Jurkat, Clone E6-1 (cell line): ENCODE measurements around the gene PLEKHO1. TPM values are rescaled to one million over a fixed set of nuclear protein-coding genes. Genes with fewer than 3 reads are reported as not detected.
"Not testable (repeated sequence)": the region's sequence is repeated elsewhere in the genome, so short reads cannot be mapped to it uniquely, and the experiment has no call there.

ENCODE experiments used
- DNase-seq: peaks from one replicate; pipeline ENCODE4 v3.0.0-alpha.2; 2011; ENCODE audit warnings: low read depth, low spot score
- H3K4me3 ChIP-seq: 2 replicates; pipeline ENCODE4 v1.5.1; 2011; ENCODE audit warnings: mild to moderate bottlenecking, low read length, control low read depth, moderate library complexity
- polyA plus RNA-seq: library from polyadenylated mRNA; unstranded; fragments of >200 nt; gene quantifications from one replicate; pipeline ENCODE4 v1.2.1, GENCODE V29; 2012; ENCODE audit warnings: missing spikeins; ENCODE audit not compliant: insufficient read length, insufficient read depth

Gene PLEKHO1, protein sequence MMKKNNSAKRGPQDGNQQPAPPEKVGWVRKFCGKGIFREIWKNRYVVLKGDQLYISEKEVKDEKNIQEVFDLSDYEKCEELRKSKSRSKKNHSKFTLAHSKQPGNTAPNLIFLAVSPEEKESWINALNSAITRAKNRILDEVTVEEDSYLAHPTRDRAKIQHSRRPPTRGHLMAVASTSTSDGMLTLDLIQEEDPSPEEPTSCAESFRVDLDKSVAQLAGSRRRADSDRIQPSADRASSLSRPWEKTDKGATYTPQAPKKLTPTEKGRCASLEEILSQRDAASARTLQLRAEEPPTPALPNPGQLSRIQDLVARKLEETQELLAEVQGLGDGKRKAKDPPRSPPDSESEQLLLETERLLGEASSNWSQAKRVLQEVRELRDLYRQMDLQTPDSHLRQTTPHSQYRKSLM
- polyA plus RNA-seq = 73.8 TPM

DNA sequence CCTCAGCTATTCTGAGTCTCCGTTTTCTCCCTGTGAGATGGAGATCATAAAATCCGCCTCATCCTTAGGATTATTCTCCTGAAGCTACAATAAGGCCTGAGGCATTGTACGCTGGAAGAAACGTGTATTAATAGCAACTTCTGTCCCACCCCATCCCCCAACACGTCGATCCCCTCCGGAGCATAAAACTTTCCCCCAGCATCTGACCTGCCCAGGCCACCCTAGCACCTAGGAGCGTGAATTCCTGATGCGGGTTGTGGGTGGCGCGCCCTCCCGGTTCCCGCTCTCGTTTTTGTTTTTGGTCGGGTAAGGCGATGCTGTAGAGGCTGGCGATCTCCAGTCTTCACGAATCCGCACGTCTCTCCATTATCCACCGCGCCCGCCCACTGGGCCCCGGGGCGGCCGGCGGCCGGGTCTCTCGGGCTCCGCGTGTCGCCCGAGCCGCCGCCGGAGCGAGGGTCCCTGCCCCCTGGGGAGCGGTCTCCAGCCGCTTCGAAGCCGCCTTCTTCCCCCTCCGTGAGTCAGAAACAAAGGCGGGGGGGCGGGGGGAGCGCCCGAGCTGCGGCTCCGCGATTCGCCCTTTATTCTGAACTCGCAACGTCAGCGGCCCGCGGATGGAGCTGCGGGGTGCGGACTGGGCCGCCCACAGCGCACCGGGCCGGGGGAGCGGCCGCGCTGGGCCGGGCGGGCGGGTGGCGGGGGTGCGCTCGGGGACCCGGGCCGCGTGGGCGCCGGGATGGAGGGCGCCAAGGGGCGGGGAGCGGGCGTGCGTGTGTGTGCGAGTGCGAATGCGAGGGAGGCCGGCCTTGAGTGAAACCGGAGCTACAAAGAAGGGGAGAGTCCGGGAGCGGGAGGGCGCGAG, at the start of gene PLEKHO1:
Gene PLEKHO1 (plus strand): TSS at position 646 of the 862 bp plus-strand sequence. CDS start 342 bp downstream, outside the sequence.
- no peak for DNase-seq
- peak within 1 kb of the TSS; percentile 85 for H3K4me3 ChIP-seq

GRCh38 chr1:150102986-150103385, 46.7 kb upstream of the PLEKHO1 start:
- H3K4me3 ChIP-seq = no peak overlapping the region
- no peak for DNase-seq

DNA sequence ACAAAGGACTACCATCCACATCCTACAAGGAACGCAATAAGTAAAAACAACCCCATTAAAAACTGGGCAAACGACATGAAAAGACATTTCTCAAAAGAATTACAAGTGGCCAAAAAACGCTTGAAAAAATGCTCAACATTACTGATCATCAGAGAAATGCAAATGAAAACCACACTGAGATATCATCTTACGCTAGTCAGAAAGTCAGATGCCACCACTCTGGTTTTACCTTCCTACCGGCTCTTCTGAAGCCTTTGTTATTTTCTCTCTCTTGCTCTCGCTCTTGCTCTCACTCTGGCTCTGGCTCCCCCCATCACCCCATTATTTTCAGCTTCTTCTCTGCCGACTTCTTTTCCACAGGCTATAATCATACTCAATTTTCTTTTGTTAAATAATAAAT, 43.4 kb upstream of the PLEKHO1 start:
- DNase-seq = peak; percentile 63
- H3K4me3 ChIP-seq = no peak overlapping the region

DNA sequence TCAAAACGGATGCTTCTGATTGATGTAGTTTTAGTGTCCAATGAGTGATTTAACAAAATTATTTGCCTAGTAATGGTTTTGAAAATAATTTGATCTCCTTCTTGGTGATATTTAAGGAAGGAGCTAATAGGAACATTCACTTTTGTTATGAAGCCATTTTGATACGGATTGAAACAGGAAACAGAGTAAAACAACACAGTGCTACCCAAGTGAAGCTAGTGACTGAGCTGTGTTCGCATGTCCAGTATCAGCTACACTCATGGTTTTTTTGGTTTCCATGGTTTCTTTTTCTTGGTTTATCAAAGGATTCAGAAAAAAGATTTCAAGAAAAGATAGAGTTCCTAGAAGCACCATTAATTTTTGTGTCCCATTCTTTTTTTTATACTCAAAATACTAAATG, 40.1 kb upstream of the PLEKHO1 start:
- no peak overlapping the region for H3K4me3 ChIP-seq
- peak; percentile 15 for DNase-seq

- no peak overlapping the region for H3K4me3 ChIP-seq
- DNase-seq = peak; percentile 12
Observed at GRCh38 chr1:150110116-150110515, 39.6 kb upstream of the PLEKHO1 start.

DNA sequence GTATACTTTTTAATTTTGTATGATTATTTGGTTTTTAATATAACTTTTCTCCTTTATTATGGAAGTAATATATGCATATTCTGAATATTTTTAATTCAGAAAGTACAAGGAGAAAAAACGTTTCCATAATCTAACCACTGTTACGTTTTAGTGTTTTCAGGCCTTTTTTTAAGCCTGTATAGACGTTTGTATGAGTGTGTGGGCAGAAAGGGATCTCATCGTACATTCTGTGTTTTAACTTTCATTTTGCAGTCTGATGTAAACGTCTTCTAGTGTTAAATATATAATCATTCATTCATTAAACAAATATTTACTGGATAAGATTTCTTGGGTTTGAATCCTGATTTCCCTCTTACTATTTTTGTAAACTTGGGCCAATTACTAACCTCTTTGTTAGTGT, 38.0 kb upstream of the PLEKHO1 start:
- H3K4me3 ChIP-seq = no peak overlapping the region
- DNase-seq = no peak

DNA sequence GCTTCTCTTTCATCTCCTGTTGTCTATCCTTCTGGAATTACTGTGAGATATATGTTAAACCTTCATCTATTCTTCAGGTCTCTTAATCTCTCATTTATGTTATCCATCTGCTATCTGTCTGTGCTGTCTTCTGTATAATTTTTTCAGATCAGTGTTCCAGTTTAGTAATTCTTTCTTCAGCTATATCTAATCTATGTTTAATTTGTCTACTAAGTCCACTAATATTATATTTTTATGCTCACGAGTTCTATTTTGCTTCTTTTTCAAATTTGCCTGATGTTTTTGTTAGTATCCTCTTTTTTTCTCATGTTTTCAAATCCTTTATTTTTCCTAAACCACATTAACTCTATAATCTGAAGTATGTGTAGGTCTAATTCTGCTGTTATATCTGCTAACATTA, 34.6 kb upstream of the PLEKHO1 start:
- DNase-seq = no peak
- H3K4me3 ChIP-seq = no peak overlapping the region

DNA sequence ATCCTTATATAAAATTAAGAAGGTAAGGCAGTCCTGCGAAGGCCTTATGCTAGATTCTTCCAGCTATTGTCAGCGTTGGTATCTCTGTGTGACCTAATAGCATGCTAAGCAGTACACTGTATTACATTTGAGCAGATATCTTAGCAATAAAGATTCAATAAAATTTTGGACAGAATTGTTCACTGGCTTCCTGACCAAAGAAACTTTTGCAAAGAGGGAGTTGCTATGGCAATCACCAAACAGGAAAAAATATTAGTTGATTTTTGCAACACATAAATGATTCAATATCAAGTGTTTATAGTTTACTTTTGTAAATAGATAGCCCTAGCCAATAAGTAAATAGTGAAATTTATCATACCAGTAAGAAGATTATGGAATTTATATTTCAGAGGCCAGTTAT, 31.0 kb upstream of the PLEKHO1 start:
- H3K4me3 ChIP-seq = no peak overlapping the region
- DNase-seq = no peak

DNA sequence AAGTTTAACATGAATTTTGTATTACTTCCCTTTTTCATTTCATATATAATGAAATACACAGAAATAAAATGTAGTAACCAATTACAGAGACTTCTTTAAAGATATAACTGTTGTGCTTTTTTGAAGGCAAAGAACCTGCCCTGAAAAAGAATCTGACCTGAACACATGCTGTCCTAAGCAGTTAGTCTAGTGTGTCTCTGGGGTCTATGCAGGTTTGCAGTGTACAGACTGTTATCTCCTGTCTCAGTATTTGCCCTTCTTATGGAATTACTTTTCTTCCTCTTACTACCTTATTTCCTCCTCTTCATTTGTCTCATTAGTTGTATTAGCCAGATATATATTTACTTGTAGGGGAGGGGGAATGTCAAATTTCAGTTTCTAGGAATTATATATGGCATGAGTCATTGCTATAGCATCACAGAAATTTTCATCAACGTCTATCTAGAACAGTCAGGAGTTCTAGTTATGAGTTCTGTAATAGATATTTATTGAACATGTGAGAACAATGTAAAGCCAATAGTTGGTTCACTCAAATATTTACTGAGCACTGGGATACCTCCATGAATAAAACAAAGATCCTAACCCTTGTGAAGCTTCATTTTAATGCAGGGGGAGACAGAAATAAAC, 28.4 kb upstream of the PLEKHO1 start:
- no peak overlapping the region for H3K4me3 ChIP-seq
- no peak for DNase-seq

DNA sequence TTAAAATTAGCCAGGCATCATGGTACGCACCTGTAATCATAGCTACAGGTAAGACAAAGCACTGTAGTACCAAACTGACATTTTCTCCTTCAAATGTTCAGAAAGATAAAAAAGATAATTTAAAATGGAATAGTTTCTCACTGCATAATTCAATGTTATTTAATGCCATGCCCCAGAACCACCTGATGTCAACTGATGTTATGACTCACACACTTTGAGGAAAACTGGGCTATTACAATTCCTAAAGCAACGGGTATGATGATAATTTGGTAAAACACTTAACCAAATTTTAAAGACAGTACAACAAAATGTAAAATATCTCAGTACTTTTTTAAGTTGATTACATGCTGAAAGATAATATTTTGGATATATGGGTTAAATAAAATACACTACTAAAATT, 22.9 kb upstream of the PLEKHO1 start:
- DNase-seq = no peak

DNA sequence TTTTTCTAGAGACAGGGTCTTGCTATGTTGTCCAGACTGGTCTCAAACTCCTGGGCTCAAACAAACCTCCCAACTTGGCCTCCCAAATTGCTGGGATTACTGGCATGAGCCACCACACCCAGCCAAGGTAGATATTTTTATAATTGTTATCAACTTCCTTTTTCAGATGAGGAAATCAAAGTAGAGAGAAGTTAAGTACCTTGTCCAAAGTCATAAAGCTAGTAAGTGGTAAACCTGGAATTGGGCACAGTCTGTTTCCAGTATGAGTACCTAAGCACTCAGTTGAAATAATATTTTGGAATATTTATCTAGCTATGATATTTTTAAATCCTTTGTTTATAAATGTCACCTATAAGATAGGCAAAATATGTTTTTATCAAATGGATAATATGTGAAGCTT, 22.3 kb upstream of the PLEKHO1 start:
- DNase-seq = no peak
- no peak overlapping the region for H3K4me3 ChIP-seq

More for the DNA sequence above, 22.9 kb upstream of the PLEKHO1 start:
- no peak overlapping the region for H3K4me3 ChIP-seq

DNA sequence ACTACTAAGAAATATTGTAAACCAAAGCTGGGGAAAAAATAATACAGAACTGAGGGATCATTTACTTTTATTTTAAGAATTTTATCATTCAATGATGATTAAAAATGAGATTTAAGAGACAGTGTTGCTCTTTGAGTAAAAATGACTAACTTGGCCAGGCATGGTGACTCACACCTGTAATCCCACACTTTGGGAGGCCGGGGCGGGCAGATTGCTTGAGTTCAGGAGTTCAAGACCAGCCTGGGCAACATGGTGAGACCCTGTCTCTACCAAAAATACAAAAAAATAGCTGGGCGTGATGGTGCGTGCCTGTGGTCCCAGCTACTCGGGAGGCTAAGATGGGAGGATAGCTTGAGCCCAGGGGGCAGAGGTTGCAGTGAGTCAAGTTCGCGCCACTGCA, 21.8 kb upstream of the PLEKHO1 start:
- DNase-seq = no peak

GRCh38 chr1:150132372-150132771, 17.3 kb upstream of the PLEKHO1 start:
- H3K4me3 ChIP-seq = no peak overlapping the region
- no peak for DNase-seq

More for the DNA sequence above, 21.8 kb upstream of the PLEKHO1 start:
- no peak overlapping the region for H3K4me3 ChIP-seq

DNA sequence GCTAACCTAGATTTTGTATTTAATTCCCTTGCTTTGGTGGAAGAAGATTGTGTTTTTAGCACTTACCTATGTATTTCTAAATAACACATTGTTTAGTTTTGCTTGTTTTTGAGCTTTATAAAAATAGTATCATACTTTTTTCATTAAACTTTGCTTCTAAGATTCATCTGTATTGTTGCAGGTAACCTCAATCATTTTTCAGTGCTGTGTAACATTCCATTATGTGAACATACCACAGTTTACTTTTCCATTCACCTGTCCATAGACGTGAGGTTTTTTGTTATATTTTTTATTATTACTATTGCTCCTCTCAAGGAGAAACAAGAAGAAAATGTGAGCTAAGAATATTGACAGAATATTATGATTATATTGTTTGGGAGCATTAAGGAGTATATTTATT, 15.2 kb upstream of the PLEKHO1 start:
- H3K4me3 ChIP-seq = no peak overlapping the region
- DNase-seq = no peak

- DNase-seq = not testable (repeated sequence)
Observed at GRCh38 chr1:150135400-150135799, 14.3 kb upstream of the PLEKHO1 start.

GRCh38 chr1:150138044-150138443, 11.7 kb upstream of the PLEKHO1 start:
- no peak overlapping the region for H3K4me3 ChIP-seq
- no peak for DNase-seq

More at GRCh38 chr1:150135400-150135799, 14.3 kb upstream of the PLEKHO1 start:
- not testable (repeated sequence) for H3K4me3 ChIP-seq

DNA sequence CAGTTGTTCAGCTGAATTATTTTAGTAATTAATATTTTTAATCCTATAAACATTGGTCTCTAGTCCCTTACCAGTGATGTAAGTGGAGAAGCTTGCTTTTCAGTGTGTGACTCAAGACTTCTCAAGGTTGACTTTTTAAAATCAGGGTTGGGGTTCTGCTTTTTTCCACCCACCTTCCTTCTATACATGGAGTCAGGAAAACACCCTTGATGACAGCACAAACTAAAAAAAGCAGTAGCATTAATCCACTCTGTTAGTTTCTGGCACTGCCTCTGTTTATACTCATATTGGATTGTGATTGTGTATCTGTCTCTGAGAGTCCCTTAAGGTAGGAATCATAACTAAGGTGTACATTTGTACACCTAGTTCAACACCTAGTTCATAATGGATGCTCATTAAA, 8.3 kb upstream of the PLEKHO1 start:
- no peak for DNase-seq
- H3K4me3 ChIP-seq = no peak overlapping the region

DNA sequence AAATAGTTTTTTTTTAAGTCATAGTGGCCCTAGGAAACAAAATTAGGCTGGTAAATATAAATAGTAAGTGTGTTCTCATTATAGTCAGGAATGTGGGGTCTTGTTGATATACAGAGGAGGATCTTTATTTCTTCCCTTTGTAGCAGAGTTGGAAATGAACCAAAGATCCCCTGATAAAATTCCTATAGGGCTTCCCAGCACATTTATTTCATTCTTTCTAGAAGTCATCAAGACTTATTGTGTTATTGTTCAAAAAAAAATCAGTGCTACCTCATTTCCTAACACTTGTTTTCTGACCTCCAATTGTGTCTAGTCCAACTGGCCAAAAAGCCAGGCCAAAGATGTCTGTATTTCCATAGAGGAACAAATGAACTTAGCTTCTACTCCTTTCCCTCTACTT, 7.6 kb upstream of the PLEKHO1 start:
- H3K4me3 ChIP-seq = no peak overlapping the region
- DNase-seq = no peak

GRCh38 chr1:150144606-150145005, 5.1 kb upstream of the PLEKHO1 start:
- DNase-seq = no peak
- no peak overlapping the region for H3K4me3 ChIP-seq

- not testable (repeated sequence) for DNase-seq, H3K4me3 ChIP-seq
Observed at GRCh38 chr1:150146016-150146415, 3.7 kb upstream of the PLEKHO1 start.
